AG04450 (cell line): Measurements from ENCODE around the gene FOLR2. TPM values are rescaled to one million over a fixed set of nuclear protein-coding genes. Genes with fewer than 3 reads are reported as not detected.

ENCODE experiments used
- CTCF ChIA-PET: fragments of 300-600, 350-600 bp; formaldehyde crosslinking; extraction: SDS; loops from one replicate; lab custom pipeline; 2022; ENCODE audit warnings: antibody characterized with exemption, inconsistent platforms; lab: Charles Lee
- POLR2A ChIA-PET: fragments of 350-600 bp; formaldehyde crosslinking; extraction: SDS; loops from one replicate; lab custom pipeline; 2021; ENCODE audit warnings: antibody characterized with exemption, inconsistent platforms; lab: Yijun Ruan, JAX
- DNase-seq: peaks from one replicate; pipeline ENCODE4 v3.0.0-alpha.2; 2011; ENCODE audit warnings: low read depth, low spot score
- H3K27ac ChIP-seq: one replicate; pipeline ENCODE4 v1.5.1; 2012; ENCODE audit warnings: low read depth, low read length, control low read depth
- H3K27me3 ChIP-seq: one replicate; pipeline ENCODE4 v1.6.0; 2012; ENCODE audit warnings: low read length; ENCODE audit not compliant: control insufficient read depth, insufficient read depth
- H3K4me3 ChIP-seq: 2 replicates; pipeline ENCODE4 v1.5.1; 2011; ENCODE audit warnings: mild to moderate bottlenecking, low read depth, low read length, control low read depth
- H3K9me3 ChIP-seq: 2 replicates; pipeline ENCODE4 v1.5.1; 2012; ENCODE audit warnings: low read length; ENCODE audit not compliant: control insufficient read depth, insufficient read depth
- polyA plus RNA-seq: library from polyadenylated mRNA; depleted of rRNA; stranded (reverse); fragments of >200 nt; gene quantifications from 2 replicates; pipeline ENCODE4 v1.2.3, GENCODE V29; 2011
- TF ChIP-seq, protein P1 (sequence below): IDR thresholded peaks from 2 replicates; pipeline ENCODE4 v1.5.1; 2011; ENCODE audit warnings: low read depth, low read length, control low read depth, inconsistent platforms

The FOLR2 gene
- polyA plus RNA-seq, 1 experiment: not detected

DNA sequence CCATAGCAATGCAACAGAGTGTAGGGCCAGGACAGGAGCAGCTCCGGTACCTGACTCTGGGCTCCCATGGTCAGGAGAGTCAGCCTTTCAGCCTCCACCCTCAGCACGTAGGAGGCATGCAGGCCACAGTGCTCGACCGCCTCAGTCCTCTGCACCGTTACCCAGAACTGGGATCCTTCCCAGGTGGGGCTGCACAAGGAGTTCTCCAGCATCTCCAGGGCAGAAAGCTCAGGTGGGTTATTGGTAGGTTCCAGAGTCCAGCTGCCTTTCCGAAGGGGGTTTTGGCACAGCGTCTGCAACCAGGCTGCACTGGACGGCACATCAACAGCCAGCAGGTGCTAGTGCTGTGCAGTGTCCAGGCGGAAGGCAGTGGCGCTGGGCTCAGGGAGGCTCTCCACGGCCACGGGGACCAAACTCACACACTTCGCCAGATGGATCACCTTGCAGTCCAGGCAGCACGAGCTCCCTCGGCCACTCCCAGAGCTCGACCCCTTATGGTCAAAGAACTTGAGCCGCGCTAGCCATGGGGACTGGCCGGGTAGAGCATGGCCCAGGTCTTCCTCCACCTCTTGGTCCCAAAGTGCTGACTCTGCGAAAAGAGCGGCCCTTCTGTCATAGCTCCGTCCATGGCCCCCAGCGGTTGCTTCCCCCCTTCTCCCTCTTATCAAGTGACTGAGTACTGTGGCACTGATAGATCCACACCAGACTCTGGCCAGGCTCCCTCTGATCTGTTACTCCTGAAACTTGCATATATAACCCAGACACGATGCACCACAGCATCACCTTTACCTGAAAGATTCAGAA lies 34.3 kb downstream of the FOLR2 start:
- TF ChIP-seq, protein P1, sequence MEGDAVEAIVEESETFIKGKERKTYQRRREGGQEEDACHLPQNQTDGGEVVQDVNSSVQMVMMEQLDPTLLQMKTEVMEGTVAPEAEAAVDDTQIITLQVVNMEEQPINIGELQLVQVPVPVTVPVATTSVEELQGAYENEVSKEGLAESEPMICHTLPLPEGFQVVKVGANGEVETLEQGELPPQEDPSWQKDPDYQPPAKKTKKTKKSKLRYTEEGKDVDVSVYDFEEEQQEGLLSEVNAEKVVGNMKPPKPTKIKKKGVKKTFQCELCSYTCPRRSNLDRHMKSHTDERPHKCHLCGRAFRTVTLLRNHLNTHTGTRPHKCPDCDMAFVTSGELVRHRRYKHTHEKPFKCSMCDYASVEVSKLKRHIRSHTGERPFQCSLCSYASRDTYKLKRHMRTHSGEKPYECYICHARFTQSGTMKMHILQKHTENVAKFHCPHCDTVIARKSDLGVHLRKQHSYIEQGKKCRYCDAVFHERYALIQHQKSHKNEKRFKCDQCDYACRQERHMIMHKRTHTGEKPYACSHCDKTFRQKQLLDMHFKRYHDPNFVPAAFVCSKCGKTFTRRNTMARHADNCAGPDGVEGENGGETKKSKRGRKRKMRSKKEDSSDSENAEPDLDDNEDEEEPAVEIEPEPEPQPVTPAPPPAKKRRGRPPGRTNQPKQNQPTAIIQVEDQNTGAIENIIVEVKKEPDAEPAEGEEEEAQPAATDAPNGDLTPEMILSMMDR: no peak
- CTCF ChIA-PET: interaction anchor here (1.1 kb wide), 1 partner anchor 13 kb away, joined by 3 read pairs; no protein-coding TSS in a partner anchor

DNA sequence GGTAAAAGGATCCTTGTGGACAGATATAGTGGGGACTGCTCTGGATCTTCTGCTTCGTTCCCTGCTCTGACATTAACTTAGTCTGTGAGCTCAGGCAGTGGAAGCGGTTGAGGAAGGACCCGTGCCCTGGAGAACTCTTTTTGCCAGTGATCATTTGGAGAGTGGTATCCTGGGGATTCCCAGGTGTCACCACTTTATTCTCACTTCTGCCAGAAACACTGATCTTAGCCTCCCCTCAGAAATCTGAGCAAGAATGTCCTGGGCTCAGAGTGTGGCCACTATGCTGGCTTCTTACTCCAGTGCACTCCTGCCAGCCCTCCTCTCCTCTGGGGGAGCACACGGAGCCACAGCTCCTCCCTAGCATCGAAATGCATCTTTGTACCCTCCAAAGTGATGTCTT lies 35.0 kb downstream of the FOLR2 start:
- no peaks in the 10 kb centered on the region for H3K9me3 ChIP-seq
- H3K4me3 ChIP-seq: no peak overlapping the region
- DNase-seq: no peak
- CTCF ChIA-PET: no interaction called here
- no peak overlapping the region for H3K27ac ChIP-seq
- H3K27me3 ChIP-seq: peaks cover 62% of the 10 kb centered on the region
- TF ChIP-seq, protein P1: no peak
- POLR2A ChIA-PET: interaction anchor here (0.9 kb wide), 1 partner anchor 160 kb away, joined by 3 read pairs; no protein-coding TSS in a partner anchor

More for the DNA sequence above, 34.3 kb downstream of the FOLR2 start:
- DNase-seq: no peak
- H3K4me3 ChIP-seq: no peak overlapping the region
- H3K27me3 ChIP-seq: peaks cover 69% of the 10 kb centered on the region
- POLR2A ChIA-PET: interaction anchor here (0.9 kb wide), 1 partner anchor 161 kb away, joined by 3 read pairs; no protein-coding TSS in a partner anchor
- no peak overlapping the region for H3K27ac ChIP-seq
- H3K9me3 ChIP-seq: no peaks in the 10 kb centered on the region

DNA sequence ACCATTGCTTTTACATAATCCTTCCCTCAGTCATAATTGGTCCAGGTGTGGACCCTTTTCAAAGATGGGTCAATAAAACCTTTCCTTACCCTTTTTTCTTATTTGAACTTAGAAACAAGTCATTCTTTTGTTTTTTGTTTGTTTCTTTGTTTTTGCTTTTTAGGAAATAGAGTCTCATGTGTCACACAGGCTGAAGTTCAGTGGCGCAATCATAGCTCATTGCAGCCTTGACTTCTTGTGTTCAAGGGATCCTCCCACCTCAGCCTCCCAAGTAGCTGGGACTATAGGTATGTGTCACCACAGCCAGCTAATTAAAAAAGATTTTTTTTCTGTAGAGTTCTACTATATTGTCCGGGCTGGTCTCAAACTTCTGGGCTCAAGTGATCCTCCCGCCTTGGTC lies 36.8 kb downstream of the FOLR2 start:
- CTCF ChIA-PET: no interaction called here
- no peaks in the 10 kb centered on the region for H3K9me3 ChIP-seq
- no peak overlapping the region for H3K27ac ChIP-seq
- no peak overlapping the region for H3K4me3 ChIP-seq
- TF ChIP-seq, protein P1: no peak
- no peak for DNase-seq
- POLR2A ChIA-PET: no interaction called here
- peaks cover 48% of the 10 kb centered on the region for H3K27me3 ChIP-seq

DNA sequence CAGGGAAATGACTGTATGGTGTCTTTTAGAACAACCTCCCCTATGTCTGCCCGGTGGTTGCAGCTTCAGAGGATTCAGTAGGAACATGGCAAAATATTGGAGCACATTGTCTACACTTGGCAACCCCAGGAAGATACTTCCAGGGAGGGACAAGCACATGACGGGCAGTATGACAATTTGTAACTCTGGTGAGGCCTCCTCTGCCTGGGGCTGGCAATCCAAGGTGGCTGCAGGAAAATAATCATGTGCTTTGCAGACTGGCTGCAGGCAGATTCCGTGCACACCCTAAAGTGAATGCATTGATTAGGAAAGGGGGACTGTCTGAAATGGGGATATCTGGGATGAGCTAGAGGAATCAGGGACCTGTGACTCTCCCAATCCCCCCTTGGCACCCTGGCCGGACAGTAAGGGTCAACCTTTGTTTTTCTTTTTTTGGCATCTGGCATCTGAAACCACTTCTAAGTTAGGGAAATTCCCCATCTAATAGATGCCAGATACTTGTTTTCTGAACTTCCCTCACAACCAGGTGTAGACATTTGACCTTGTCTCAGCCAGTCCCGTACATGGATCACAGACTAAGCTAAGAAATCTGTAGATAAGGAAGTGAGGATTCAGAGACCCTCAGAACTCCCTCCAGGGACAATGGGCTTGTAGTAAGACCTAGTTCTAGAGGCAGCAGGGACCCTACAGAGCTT lies 37.9 kb downstream of the FOLR2 start:
- Histone ChIP-seq H3K27me3 (peaks cover 48% of the 10 kb centered on the region), H3K4me3 (no peak overlapping the region), H3K9me3 (no peaks in the 10 kb centered on the region), H3K27ac (no peak overlapping the region)
- ChIA-PET POLR2A (no interaction called here), CTCF (no interaction called here)
- TF ChIP-seq, protein P1: no peak
- no peak for DNase-seq

DNA sequence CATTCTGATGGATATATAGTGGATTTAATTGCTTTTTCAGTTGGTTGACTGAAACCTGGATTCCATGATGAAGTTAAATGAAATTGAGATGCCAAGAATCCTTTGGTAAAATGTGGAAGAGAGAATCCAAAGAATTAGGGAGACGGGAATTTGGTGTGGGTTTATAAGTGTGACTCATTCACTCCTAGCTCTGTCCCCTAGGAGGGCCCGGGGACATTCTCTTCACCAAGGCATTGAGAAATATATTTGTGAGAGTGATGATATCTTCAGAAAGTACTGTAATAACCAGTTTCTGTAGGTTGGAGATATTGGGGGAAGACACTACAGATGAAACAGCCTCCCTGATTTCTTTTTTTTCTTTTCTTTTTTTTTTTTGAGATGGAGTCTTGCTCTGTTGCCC lies 41.0 kb downstream of the FOLR2 start:
- POLR2A ChIA-PET: no interaction called here
- TF ChIP-seq, protein P1: no peak
- no peak for DNase-seq
- H3K27ac ChIP-seq: no peak overlapping the region
- CTCF ChIA-PET: no interaction called here
- H3K9me3 ChIP-seq: no peaks in the 10 kb centered on the region
- no peak overlapping the region for H3K4me3 ChIP-seq
- H3K27me3 ChIP-seq: peaks cover 28% of the 10 kb centered on the region
